ENCODE measurements around the gene GNA12.

The GNA12 gene

GRCh38 chr7:2804227-2804763, 39.8 kb downstream of the GNA12 start:
- no peaks in the 10 kb centered on the region for H3K27me3 ChIP-seq (ENCODE audit: control insufficient read depth in 1 of 2, insufficient read depth in 2 of 2, low read length in 2 of 2)
- H3K36me3 ChIP-seq (ENCODE audit: control insufficient read depth in 1 of 2, insufficient read depth in 2 of 2, low read length in 2 of 2) = no peaks in the 10 kb centered on the region
- H3K9me3 ChIP-seq (ENCODE audit: control insufficient read depth in 1 of 2, low read length in 2 of 2) = no peaks in the 10 kb centered on the region
- H3K4me1 ChIP-seq (ENCODE audit: control insufficient read depth in 1 of 2, insufficient read depth in 2 of 2, low read length in 2 of 2) = peaks cover 20% of the 10 kb centered on the region in 2 donors
- H3K4me3 ChIP-seq (ENCODE audit: low read depth in 1 of 2, low read length in 2 of 2) = no peak overlapping the region
- no peak overlapping the region for H3K9ac ChIP-seq (ENCODE audit: low read depth in 1 of 2, low read length in 2 of 2)
- no peak overlapping the region for H3K27ac ChIP-seq (ENCODE audit: low read depth, low read length)

GRCh38 chr7:2803755-2804154, 40.4 kb downstream of the GNA12 start:
- Histone ChIP-seq H3K36me3 (ENCODE audit: control insufficient read depth in 1 of 2, insufficient read depth in 2 of 2, low read length in 2 of 2) (no peaks in the 10 kb centered on the region), H3K9me3 (ENCODE audit: control insufficient read depth in 1 of 2, low read length in 2 of 2) (no peaks in the 10 kb centered on the region), H3K27ac (ENCODE audit: low read depth, low read length) (no peak overlapping the region), H3K27me3 (ENCODE audit: control insufficient read depth in 1 of 2, insufficient read depth in 2 of 2, low read length in 2 of 2) (no peaks in the 10 kb centered on the region), H3K4me3 (ENCODE audit: low read depth in 1 of 2, low read length in 2 of 2) (no peak overlapping the region), H3K4me1 (ENCODE audit: control insufficient read depth in 1 of 2, insufficient read depth in 2 of 2, low read length in 2 of 2) (peaks cover 20% of the 10 kb centered on the region in 2 donors), H3K9ac (ENCODE audit: low read depth in 1 of 2, low read length in 2 of 2) (no peak overlapping the region)

GRCh38 chr7:2803342-2803692, 40.8 kb downstream of the GNA12 start:
- H3K4me3 ChIP-seq (ENCODE audit: low read depth in 1 of 2, low read length in 2 of 2) = peak overlapping the region in 1 of 2 donors; percentile 38
- H3K36me3 ChIP-seq (ENCODE audit: control insufficient read depth in 1 of 2, insufficient read depth in 2 of 2, low read length in 2 of 2) = no peaks in the 10 kb centered on the region
- no peaks in the 10 kb centered on the region for H3K27me3 ChIP-seq (ENCODE audit: control insufficient read depth in 1 of 2, insufficient read depth in 2 of 2, low read length in 2 of 2)
- H3K27ac ChIP-seq (ENCODE audit: low read depth, low read length) = no peak overlapping the region
- H3K9ac ChIP-seq (ENCODE audit: low read depth in 1 of 2, low read length in 2 of 2) = peak overlapping the region in 1 of 2 donors; percentile 21
- H3K9me3 ChIP-seq (ENCODE audit: control insufficient read depth in 1 of 2, low read length in 2 of 2) = no peaks in the 10 kb centered on the region
- H3K4me1 ChIP-seq (ENCODE audit: control insufficient read depth in 1 of 2, insufficient read depth in 2 of 2, low read length in 2 of 2) = peaks cover 18 to 20% of the 10 kb centered on the region in 2 donors

- Histone ChIP-seq H3K4me3 (ENCODE audit: low read depth in 1 of 2, low read length in 2 of 2) (peak overlapping the region; percentile 13 to 38), H3K27me3 (ENCODE audit: control insufficient read depth in 1 of 2, insufficient read depth in 2 of 2, low read length in 2 of 2) (no peaks in the 10 kb centered on the region), H3K4me1 (ENCODE audit: control insufficient read depth in 1 of 2, insufficient read depth in 2 of 2, low read length in 2 of 2) (peaks cover 12 to 20% of the 10 kb centered on the region in 2 donors), H3K9me3 (ENCODE audit: control insufficient read depth in 1 of 2, low read length in 2 of 2) (no peaks in the 10 kb centered on the region), H3K36me3 (ENCODE audit: control insufficient read depth in 1 of 2, insufficient read depth in 2 of 2, low read length in 2 of 2) (no peaks in the 10 kb centered on the region), H3K27ac (ENCODE audit: low read depth, low read length) (no peak overlapping the region), H3K9ac (ENCODE audit: low read depth in 1 of 2, low read length in 2 of 2) (peak overlapping the region in 1 of 2 donors; percentile 21)
These were observed 41.4 kb downstream of the GNA12 start for GRCh38 chr7:2802504-2803341.

GRCh38 chr7:2802101-2802500, 42.0 kb downstream of the GNA12 start:
- H3K27me3 ChIP-seq (ENCODE audit: control insufficient read depth in 1 of 2, insufficient read depth in 2 of 2, low read length in 2 of 2) = no peaks in the 10 kb centered on the region
- no peaks in the 10 kb centered on the region for H3K36me3 ChIP-seq (ENCODE audit: control insufficient read depth in 1 of 2, insufficient read depth in 2 of 2, low read length in 2 of 2)
- H3K4me1 ChIP-seq (ENCODE audit: control insufficient read depth in 1 of 2, insufficient read depth in 2 of 2, low read length in 2 of 2) = peaks cover 14 to 20% of the 10 kb centered on the region in 2 donors
- H3K9me3 ChIP-seq (ENCODE audit: control insufficient read depth in 1 of 2, low read length in 2 of 2) = no peaks in the 10 kb centered on the region
- H3K4me3 ChIP-seq (ENCODE audit: low read depth in 1 of 2, low read length in 2 of 2) = no peak overlapping the region
- no peak overlapping the region for H3K27ac ChIP-seq (ENCODE audit: low read depth, low read length)
- H3K9ac ChIP-seq (ENCODE audit: low read depth in 1 of 2, low read length in 2 of 2) = no peak overlapping the region

GRCh38 chr7:2800931-2801688, 43.0 kb downstream of the GNA12 start:
- Histone ChIP-seq H3K9me3 (ENCODE audit: control insufficient read depth in 1 of 2, low read length in 2 of 2) (no peaks in the 10 kb centered on the region), H3K9ac (ENCODE audit: low read depth in 1 of 2, low read length in 2 of 2) (no peak overlapping the region), H3K27me3 (ENCODE audit: control insufficient read depth in 1 of 2, insufficient read depth in 2 of 2, low read length in 2 of 2) (no peaks in the 10 kb centered on the region), H3K4me3 (ENCODE audit: low read depth in 1 of 2, low read length in 2 of 2) (no peak overlapping the region), H3K36me3 (ENCODE audit: control insufficient read depth in 1 of 2, insufficient read depth in 2 of 2, low read length in 2 of 2) (no peaks in the 10 kb centered on the region), H3K4me1 (ENCODE audit: control insufficient read depth in 1 of 2, insufficient read depth in 2 of 2, low read length in 2 of 2) (peaks cover 16 to 20% of the 10 kb centered on the region in 2 donors), H3K27ac (ENCODE audit: low read depth, low read length) (no peak overlapping the region)

- no peaks in the 10 kb centered on the region for H3K9me3 ChIP-seq (ENCODE audit: control insufficient read depth in 1 of 2, low read length in 2 of 2)
- no peak overlapping the region for H3K4me3 ChIP-seq (ENCODE audit: low read depth in 1 of 2, low read length in 2 of 2)
- H3K4me1 ChIP-seq (ENCODE audit: control insufficient read depth in 1 of 2, insufficient read depth in 2 of 2, low read length in 2 of 2) = peaks cover 16 to 20% of the 10 kb centered on the region in 2 donors
- no peak overlapping the region for H3K27ac ChIP-seq (ENCODE audit: low read depth, low read length)
- H3K27me3 ChIP-seq (ENCODE audit: control insufficient read depth in 1 of 2, insufficient read depth in 2 of 2, low read length in 2 of 2) = no peaks in the 10 kb centered on the region
- H3K9ac ChIP-seq (ENCODE audit: low read depth in 1 of 2, low read length in 2 of 2) = no peak overlapping the region
- no peaks in the 10 kb centered on the region for H3K36me3 ChIP-seq (ENCODE audit: control insufficient read depth in 1 of 2, insufficient read depth in 2 of 2, low read length in 2 of 2)
These were observed 43.7 kb downstream of the GNA12 start for GRCh38 chr7:2800220-2800930.

- H3K4me1 ChIP-seq (ENCODE audit: control insufficient read depth in 1 of 2, insufficient read depth in 2 of 2, low read length in 2 of 2) = peaks cover 16 to 18% of the 10 kb centered on the region in 2 donors
- H3K27ac ChIP-seq (ENCODE audit: low read depth, low read length) = no peak overlapping the region
- H3K4me3 ChIP-seq (ENCODE audit: low read depth in 1 of 2, low read length in 2 of 2) = no peak overlapping the region
- no peaks in the 10 kb centered on the region for H3K9me3 ChIP-seq (ENCODE audit: control insufficient read depth in 1 of 2, low read length in 2 of 2)
- H3K27me3 ChIP-seq (ENCODE audit: control insufficient read depth in 1 of 2, insufficient read depth in 2 of 2, low read length in 2 of 2) = no peaks in the 10 kb centered on the region
- no peak overlapping the region for H3K9ac ChIP-seq (ENCODE audit: low read depth in 1 of 2, low read length in 2 of 2)
- peaks cover 0 to 5% of the 10 kb centered on the region in 2 donors for H3K36me3 ChIP-seq (ENCODE audit: control insufficient read depth in 1 of 2, insufficient read depth in 2 of 2, low read length in 2 of 2)
These were observed 44.9 kb downstream of the GNA12 start for GRCh38 chr7:2799253-2799652.

GRCh38 chr7:2798669-2799068, 45.4 kb downstream of the GNA12 start:
- Histone ChIP-seq H3K27me3 (ENCODE audit: control insufficient read depth in 1 of 2, insufficient read depth in 2 of 2, low read length in 2 of 2) (no peaks in the 10 kb centered on the region), H3K9ac (ENCODE audit: low read depth in 1 of 2, low read length in 2 of 2) (no peak overlapping the region), H3K9me3 (ENCODE audit: control insufficient read depth in 1 of 2, low read length in 2 of 2) (no peaks in the 10 kb centered on the region), H3K27ac (ENCODE audit: low read depth, low read length) (no peak overlapping the region), H3K36me3 (ENCODE audit: control insufficient read depth in 1 of 2, insufficient read depth in 2 of 2, low read length in 2 of 2) (peaks cover 0 to 11% of the 10 kb centered on the region in 2 donors), H3K4me1 (ENCODE audit: control insufficient read depth in 1 of 2, insufficient read depth in 2 of 2, low read length in 2 of 2) (peaks cover 10 to 13% of the 10 kb centered on the region in 2 donors), H3K4me3 (ENCODE audit: low read depth in 1 of 2, low read length in 2 of 2) (no peak overlapping the region)

Measured in duodenal mucosa (tissue), 2 donors.